H9 (cell line): ENCODE results near the gene MGA. TPM values are rescaled to one million over a fixed set of nuclear protein-coding genes. Genes with fewer than 3 reads are reported as not detected.

ENCODE experiments used
- DNase-seq: peaks from one replicate; pipeline ENCODE4 v3.0.0-alpha.2; 2017
- H2AFZ ChIP-seq: one replicate; pipeline ENCODE4 v1.6.1; 2013; ENCODE audit warnings: mild to moderate bottlenecking, low read length, control low read depth, moderate library complexity
- H2AK5ac ChIP-seq: 2 replicates; pipeline ENCODE4 v1.6.1; 2013; ENCODE audit warnings: low read length, control low read depth, mixed read lengths; ENCODE audit not compliant: insufficient read length
- H2BK120ac ChIP-seq: one replicate; pipeline ENCODE4 v1.6.1; 2013; ENCODE audit warnings: low read depth, mild to moderate bottlenecking, low read length, control low read depth, inconsistent platforms; ENCODE audit not compliant: poor library complexity, severe bottlenecking
- H2BK12ac ChIP-seq: 2 replicates; pipeline ENCODE4 v1.6.1; 2013; ENCODE audit warnings: low read length, control low read depth, mixed read lengths, low read depth; ENCODE audit not compliant: insufficient read length
- H2BK15ac ChIP-seq: 2 replicates; pipeline ENCODE4 v1.6.1; 2013; ENCODE audit warnings: low read depth, low read length, control low read depth
- H2BK20ac ChIP-seq: one replicate; pipeline ENCODE4 v1.6.1; 2013; ENCODE audit warnings: low read depth, mild to moderate bottlenecking, low read length, control low read depth, inconsistent platforms; ENCODE audit not compliant: poor library complexity, severe bottlenecking
- H2BK5ac ChIP-seq: 2 replicates; pipeline ENCODE4 v1.6.1; 2013; ENCODE audit warnings: low read length, control low read depth, mixed read lengths; ENCODE audit not compliant: insufficient read length
- H3K14ac ChIP-seq: 2 replicates; pipeline ENCODE4 v1.6.1; 2013; ENCODE audit warnings: low read length, control low read depth; ENCODE audit not compliant: insufficient read depth
- H3K18ac ChIP-seq: 2 replicates; pipeline ENCODE4 v1.6.1; 2013; ENCODE audit warnings: low read depth, mild to moderate bottlenecking, mixed read lengths, low read length, control low read depth; ENCODE audit not compliant: insufficient read length
- H3K23ac ChIP-seq: 2 replicates; pipeline ENCODE4 v1.6.1; 2013; ENCODE audit warnings: low read length, control low read depth, mixed read lengths, low read depth; ENCODE audit not compliant: insufficient read length
- H3K23me2 ChIP-seq: 2 replicates; pipeline ENCODE4 v1.6.1; 2013; ENCODE audit warnings: low read depth, mild to moderate bottlenecking, mixed read lengths, low read length, control low read depth; ENCODE audit not compliant: insufficient read length, poor library complexity, severe bottlenecking
- H3K27ac ChIP-seq: 2 replicates; pipeline ENCODE4 v1.5.1; 2013; ENCODE audit warnings: low read length, control low read depth, mixed read lengths, low read depth; ENCODE audit not compliant: insufficient read length
- H3K27me3 ChIP-seq: 2 replicates; pipeline ENCODE4 v1.6.1; 2013; ENCODE audit warnings: low read length, control low read depth, inconsistent platforms; ENCODE audit not compliant: insufficient read depth
- H3K4ac ChIP-seq: 2 replicates; pipeline ENCODE4 v1.6.1; 2013; ENCODE audit warnings: low read depth, mild to moderate bottlenecking, control low read depth, inconsistent platforms, low read length, moderate library complexity
- H3K4me1 ChIP-seq: 2 replicates; pipeline ENCODE4 v1.6.1; 2013; ENCODE audit warnings: low read length, control low read depth, inconsistent platforms; ENCODE audit not compliant: insufficient read depth
- H3K4me2 ChIP-seq: 2 replicates; pipeline ENCODE4 v1.6.1; 2013; ENCODE audit warnings: low read length, control low read depth, mixed read lengths; ENCODE audit not compliant: insufficient read length, insufficient read depth
- H3K56ac ChIP-seq: 2 replicates; pipeline ENCODE4 v1.6.1; 2013; ENCODE audit warnings: low read depth, mild to moderate bottlenecking, mixed read lengths, low read length, control low read depth; ENCODE audit not compliant: insufficient read length
- H3K79me1 ChIP-seq: 2 replicates; pipeline ENCODE4 v1.6.1; 2013; ENCODE audit warnings: low read depth, mild to moderate bottlenecking, moderate library complexity, low read length, control low read depth, inconsistent platforms; ENCODE audit not compliant: insufficient read depth, poor library complexity, severe bottlenecking
- H3K79me2 ChIP-seq: 2 replicates; pipeline ENCODE4 v1.6.1; 2013; ENCODE audit warnings: low read length, control low read depth, inconsistent platforms; ENCODE audit not compliant: insufficient read depth
- H3K9ac ChIP-seq: 2 replicates; pipeline ENCODE4 v1.6.1; 2013; ENCODE audit warnings: low read length, control low read depth, mixed read lengths; ENCODE audit not compliant: insufficient read length; ENCODE audit errors: extremely low read depth
- H3K9me3 ChIP-seq: one replicate; pipeline ENCODE4 v1.6.1; 2013; ENCODE audit warnings: low read depth, low read length, inconsistent platforms; ENCODE audit not compliant: control insufficient read depth
- H3T11ph ChIP-seq: one replicate; pipeline ENCODE4 v1.6.1; 2013; ENCODE audit warnings: mild to moderate bottlenecking, low read length, control low read depth, inconsistent platforms
- H4K20me1 ChIP-seq: one replicate; pipeline ENCODE4 v1.6.1; 2013; ENCODE audit not compliant: control insufficient read depth, insufficient read length, insufficient read depth
- H4K5ac ChIP-seq: 2 replicates; pipeline ENCODE4 v1.6.1; 2013; ENCODE audit warnings: low read depth, mild to moderate bottlenecking, mixed read lengths, low read length, control low read depth; ENCODE audit not compliant: insufficient read length
- H4K8ac ChIP-seq: replicated peaks from 2 replicates; pipeline ENCODE4 v1.6.1; 2013; ENCODE audit warnings: low read length, control low read depth, mixed read lengths, low read depth; ENCODE audit not compliant: insufficient read length
- H4K91ac ChIP-seq: 2 replicates; pipeline ENCODE4 v1.6.1; 2013; ENCODE audit warnings: low read depth, mild to moderate bottlenecking, moderate library complexity, mixed read lengths, low read length, control low read depth; ENCODE audit not compliant: insufficient read length
- H3K27ac Mint-ChIP-seq, 3 experiments: 2 replicates in 2 of 3; 3 replicates in 1 of 3; pipeline ENCODE4 v1.8.0; 2020 to 2021; ENCODE audit warnings: mixed read lengths in 3 of 3, mild to moderate bottlenecking in 1 of 3, moderate library complexity in 1 of 3
- H3K27me3 Mint-ChIP-seq: 2 replicates; pipeline ENCODE4 v1.8.0; 2021; ENCODE audit warnings: low read depth, mild to moderate bottlenecking, moderate library complexity, mixed read lengths
- H3K36me3 Mint-ChIP-seq, 3 experiments: 2 replicates in 2 of 3; 3 replicates in 1 of 3; pipeline ENCODE4 v1.8.0; 2020 to 2021; ENCODE audit warnings: low read depth in 3 of 3, mixed read lengths in 3 of 3; ENCODE audit not compliant: insufficient read depth in 1 of 3
- H3K4me1 Mint-ChIP-seq, 2 experiments: 2 replicates each; pipeline ENCODE4 v1.8.0; 2020; ENCODE audit warnings: mixed read lengths in 2 of 2
- H3K4me3 Mint-ChIP-seq, 2 experiments: 2 replicates in 1 of 2; 3 replicates in 1 of 2; pipeline ENCODE4 v1.8.0; 2020 to 2021; ENCODE audit warnings: mild to moderate bottlenecking in 2 of 2, mixed read lengths in 2 of 2, moderate library complexity in 1 of 2
- H3K9me3 Mint-ChIP-seq, 2 experiments: 2 replicates in 1 of 2; 3 replicates in 1 of 2; pipeline ENCODE4 v1.8.0; 2020; ENCODE audit warnings: mild to moderate bottlenecking in 2 of 2, mixed read lengths in 2 of 2, moderate library complexity in 1 of 2
- CTCF ChIP-seq: fragments of 200-600 bp; sonication (generic); conservative IDR thresholded peaks from 3 replicates; pipeline ENCODE4 v1.8.0; 2021; ENCODE audit warnings: antibody characterized with exemption, mild to moderate bottlenecking
- WGBS: extraction: QIAGEN DNeasy Blood & Tissue Kit; methylation state at CpG from one replicate; pipeline ENCODE4 v1.1.7; 2013; ENCODE audit warnings: missing lambda C conversion rate, low lambda C conversion rate, mixed read lengths; ENCODE audit not compliant: insufficient read length; ENCODE audit errors: extremely low coverage; 5-methylcytosine and 5-hydroxymethylcytosine counted together
- total RNA-seq: library from RNA; stranded (reverse); gene quantifications from 2 replicates; pipeline ENCODE4 v1.2.1, GENCODE V29; 2021

The MGA gene
- total RNA-seq, 1 experiment from 2014 or later = 62.7 TPM

GRCh38 chr15:41809121-41809520 is 148.9 kb downstream of the MGA start:
- H3K79me2 ChIP-seq = no peaks in the 10 kb centered on the region
- Mint-ChIP-seq H3K9me3 (no peaks in the 10 kb centered on the region; a peak in 1 of 5 replicates), H3K4me3 (no peak overlapping the region), H3K27me3 (no peaks in the 10 kb centered on the region), H3K27ac (peak overlapping the region in 1 of 3 experiments; percentile 15; a peak in 1 of 7 replicates), H3K4me1 (peaks cover 5 to 16% of the 10 kb centered on the region in 2 experiments), H3K36me3 (no peaks in the 10 kb centered on the region; a peak in 1 of 7 replicates)
- H3K27me3 ChIP-seq = no peaks in the 10 kb centered on the region
- WGBS = no CpG with 5 or more reads among the region's 2 CpGs
- H4K5ac ChIP-seq = no peak overlapping the region
- H4K91ac ChIP-seq = no peak overlapping the region
- no peak overlapping the region for H3K4me2 ChIP-seq
- H4K20me1 ChIP-seq = no peaks in the 10 kb centered on the region
- H3K79me1 ChIP-seq = no peaks in the 10 kb centered on the region
- no peaks in the 10 kb centered on the region for H3K4me1 ChIP-seq
- H2BK5ac ChIP-seq = no peak overlapping the region
- H2BK12ac ChIP-seq = no peak overlapping the region
- H4K8ac ChIP-seq = no peak overlapping the region
- H3K56ac ChIP-seq = no peak overlapping the region
- H3K14ac ChIP-seq = no peak overlapping the region
- no peak for DNase-seq
- no peak overlapping the region for H2BK120ac ChIP-seq
- no peak overlapping the region for H2BK15ac ChIP-seq
- no peak overlapping the region for H3T11ph ChIP-seq
- H3K23me2 ChIP-seq = no peaks in the 10 kb centered on the region
- H2AFZ ChIP-seq = no peak overlapping the region
- no peak overlapping the region for H3K9ac ChIP-seq
- no peak overlapping the region for H2BK20ac ChIP-seq
- no peak overlapping the region for H3K4ac ChIP-seq
- no peak overlapping the region for H3K23ac ChIP-seq
- TF ChIP-seq CTCF = no peak
- H3K9me3 ChIP-seq = no peaks in the 10 kb centered on the region
- no peak overlapping the region for H3K27ac ChIP-seq
- H2AK5ac ChIP-seq = no peak overlapping the region
- H3K18ac ChIP-seq = no peak overlapping the region
